ENCODE results near the gene BMPER. TPM values are rescaled to one million over a fixed set of nuclear protein-coding genes. Genes with fewer than 3 reads are reported as not detected.

The BMPER gene
- total RNA-seq, 1 experiment from 2014 or later: not detected

GRCh38 chr7:34143402-34143801, 238.1 kb downstream of the BMPER start:
- intact Hi-C loops (cut with micrococcal nuclease; ENCODE audit: unreplicated experiment) (no loop called here), in situ Hi-C loops (cut with HindIII; ENCODE audit: low pct_unique_long_range_greater_than_20kb, low sequenced_read_pairs) (no loop called here)
- BruUV-seq (replicated peaks): no TSS peak
- no peak overlapping the region for H3K4me3 ChIP-seq (ENCODE audit: low read depth in 2 of 2, low read length in 2 of 2)
- TF ChIP-seq TCF7L2 (IDR thresholded peaks at IDR 0.05; ENCODE audit: low read depth, low read length) (no peak), CTCF (IDR thresholded peaks at IDR 0.05) (no peak), POLR2AphosphoS5 (IDR thresholded peaks at IDR 0.05; ENCODE audit: low read depth, low read length) (no peak), REST (IDR thresholded peaks at IDR 0.05; ENCODE audit: insufficient read depth in 1 of 2, low read depth in 2 of 2, low read length in 1 of 2) (no peak), SIN3A (IDR thresholded peaks at IDR 0.05; ENCODE audit: borderline replicate concordance, insufficient read depth, low read depth, low read length) (no peak)
- ChIA-PET CTCF (no interaction called here), POLR2A (no interaction called here)
- ATAC-seq (no peak), DNase-seq (ENCODE audit: low read depth, low spot score) (no peak)
- H3K27me3 ChIP-seq (ENCODE audit: control insufficient read depth, insufficient read depth, low read length): peaks cover 5% of the 10 kb centered on the region; the same call in 1 of the 2 replicates
- H3K36me3 ChIP-seq (ENCODE audit: control insufficient read depth, insufficient read depth, low read length): no peaks in the 10 kb centered on the region
- H3K27ac ChIP-seq (ENCODE audit: low read length): no peak overlapping the region
- no peaks in the 10 kb centered on the region for H3K4me1 ChIP-seq (ENCODE audit: control insufficient read depth, insufficient read depth, low read length)
- no peaks in the 10 kb centered on the region for H3K9me3 ChIP-seq (ENCODE audit: control insufficient read depth, insufficient read depth, low read depth, low read length)

- Histone ChIP-seq H3K36me3 (ENCODE audit: control insufficient read depth, insufficient read depth, low read length) (no peaks in the 10 kb centered on the region), H3K27me3 (ENCODE audit: control insufficient read depth, insufficient read depth, low read length) (no peaks in the 10 kb centered on the region), H3K9me3 (ENCODE audit: control insufficient read depth, insufficient read depth, low read depth, low read length) (no peaks in the 10 kb centered on the region), H3K4me1 (ENCODE audit: control insufficient read depth, insufficient read depth, low read length) (no peaks in the 10 kb centered on the region), H3K27ac (ENCODE audit: low read length) (no peak overlapping the region), H3K4me3 (ENCODE audit: low read depth in 2 of 2, low read length in 2 of 2) (no peak overlapping the region)
- no peak for TF ChIP-seq TCF7L2 (IDR thresholded peaks at IDR 0.05; ENCODE audit: low read depth, low read length)
- no peak for TF ChIP-seq SIN3A (IDR thresholded peaks at IDR 0.05; ENCODE audit: borderline replicate concordance, insufficient read depth, low read depth, low read length)
- TF ChIP-seq REST (IDR thresholded peaks at IDR 0.05; ENCODE audit: insufficient read depth in 1 of 2, low read depth in 2 of 2, low read length in 1 of 2): no peak
- TF ChIP-seq CTCF (IDR thresholded peaks at IDR 0.05): no peak
- TF ChIP-seq POLR2AphosphoS5 (IDR thresholded peaks at IDR 0.05; ENCODE audit: low read depth, low read length): no peak
- in situ Hi-C loops (cut with HindIII; ENCODE audit: low pct_unique_long_range_greater_than_20kb, low sequenced_read_pairs): no loop called here
- POLR2A ChIA-PET: interaction anchor here (0.5 to 0.7 kb wide), 2 partner anchors 108 to 1798 kb away, joined by 3 to 8 read pairs; no protein-coding TSS in a partner anchor
- no TSS peak for BruUV-seq (replicated peaks)
- ATAC-seq (no peak), DNase-seq (ENCODE audit: low read depth, low spot score) (no peak)
- intact Hi-C loops (cut with micrococcal nuclease; ENCODE audit: unreplicated experiment): no loop called here
- CTCF ChIA-PET: interaction anchor here (0.6 kb wide), 1 partner anchor 9 kb away, joined by 4 read pairs; no protein-coding TSS in a partner anchor
These were observed 240.3 kb downstream of the BMPER start for GRCh38 chr7:34145603-34146002.
